Stimulated activated naive B cell treated with anti-CD40 and anti-IgM and Interleukin-4, amounts not matched to agents 10 μg/mL and 1 μg/mL and 100 μg/mL, for 72 hours (primary cell): ENCODE data around the gene TMED10.
A peak's percentile ranks its signal among the peaks of the same experiment; 100 is the strongest.
"Not testable (repeated sequence)": the region's sequence is repeated elsewhere in the genome, so short reads cannot be mapped to it uniquely, and the experiment has no call there.

Experiments used
- ATAC-seq, 2 donors: fragments of 150-1000 bp; cut with Tn5 transposase; replicated peaks; 2 replicates each; pipeline ENCODE4 v1.10.0; 2021; ENCODE audit warnings: moderate library complexity in 1 of 2
- DNase-seq: peaks from one replicate; pipeline ENCODE4 v3.0.0; 2021
- H3K27ac Mint-ChIP-seq: one replicate; pipeline ENCODE4 v1.8.0; 2022; ENCODE audit warnings: mild to moderate bottlenecking, mixed read lengths
- H3K27me3 Mint-ChIP-seq, 2 donors: one replicate each; pipeline ENCODE4 v1.8.0; 2022; ENCODE audit warnings: mixed read lengths in 2 of 2
- H3K36me3 Mint-ChIP-seq, 2 donors: one replicate each; pipeline ENCODE4 v1.8.0; 2022; ENCODE audit warnings: mixed read lengths in 2 of 2, mild to moderate bottlenecking in 1 of 2
- H3K4me1 Mint-ChIP-seq, 2 donors: one replicate each; pipeline ENCODE4 v1.8.0; 2022; ENCODE audit warnings: mixed read lengths in 2 of 2, mild to moderate bottlenecking in 1 of 2
- H3K4me3 Mint-ChIP-seq, 2 donors: one replicate each; pipeline ENCODE4 v1.8.0; 2022; ENCODE audit warnings: mild to moderate bottlenecking in 2 of 2, mixed read lengths in 2 of 2, moderate library complexity in 1 of 2
- H3K9me3 Mint-ChIP-seq, 2 donors: one replicate each; pipeline ENCODE4 v1.8.0; 2022; ENCODE audit warnings: mixed read lengths in 2 of 2, mild to moderate bottlenecking in 1 of 2

The TMED10 gene

GRCh38 chr14:75162631-75163030 lies 13.8 kb downstream of the TMED10 start:
- H3K4me3 Mint-ChIP-seq, result no peak overlapping the region
- no peaks in the 10 kb centered on the region for H3K27me3 Mint-ChIP-seq
- H3K36me3 Mint-ChIP-seq, result peaks cover 17 to 20% of the 10 kb centered on the region in 2 donors
- H3K4me1 Mint-ChIP-seq, result peaks cover 40 to 56% of the 10 kb centered on the region in 2 donors
- no peak for ATAC-seq
- no peak for DNase-seq
- H3K9me3 Mint-ChIP-seq, result no peaks in the 10 kb centered on the region
- peak overlapping the region; percentile 37 for H3K27ac Mint-ChIP-seq

DNA sequence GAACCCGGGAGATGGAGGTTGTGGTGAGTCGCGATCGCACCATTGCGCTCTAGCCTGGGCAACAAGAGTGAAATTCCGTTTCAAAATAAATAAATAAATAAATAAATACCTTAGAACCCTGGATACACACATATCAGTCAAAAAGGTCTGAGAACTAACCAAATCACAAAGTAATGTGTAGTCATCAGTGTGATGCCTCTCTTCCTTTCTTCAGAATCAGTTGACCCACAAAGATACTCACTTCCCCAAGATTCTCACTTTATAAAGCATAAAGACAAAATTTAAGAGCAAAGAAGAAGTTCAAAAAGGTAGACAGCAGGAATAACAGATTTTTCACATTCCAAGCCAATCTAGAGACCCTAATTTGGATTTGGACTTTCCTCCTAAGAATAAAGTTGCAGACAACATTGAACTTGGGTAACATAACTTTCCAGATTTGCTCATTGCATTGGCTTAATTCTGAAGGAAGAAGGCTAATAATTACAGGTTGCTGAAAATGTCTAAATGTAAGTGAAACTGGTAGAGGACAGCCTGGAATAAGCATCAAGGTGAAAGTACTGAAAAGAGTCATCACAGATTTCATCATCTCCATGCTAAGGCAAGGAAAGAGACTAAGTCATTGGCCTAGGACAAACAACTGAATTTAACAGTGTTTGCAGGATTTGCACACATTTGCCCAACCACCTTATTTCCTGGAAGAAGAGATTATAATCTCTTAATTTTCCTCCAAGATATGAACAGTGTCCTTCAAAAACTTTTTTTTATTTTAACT lies 17.4 kb downstream of the TMED10 start:
- Mint-ChIP-seq H3K4me3 (peak overlapping the region; percentile 7 to 74), H3K27me3 (no peaks in the 10 kb centered on the region), H3K36me3 (peaks cover 19 to 37% of the 10 kb centered on the region in 2 donors), H3K4me1 (peaks cover 34 to 63% of the 10 kb centered on the region in 2 donors), H3K9me3 (no peaks in the 10 kb centered on the region), H3K27ac (peak overlapping the region; percentile 90)
- DNase-seq (no peak), ATAC-seq (peak; percentile 84 to 88)

- H3K4me1 Mint-ChIP-seq, result peaks cover 29 to 58% of the 10 kb centered on the region in 2 donors
- H3K27ac Mint-ChIP-seq, result peak overlapping the region; percentile 51
- no peak overlapping the region for H3K4me3 Mint-ChIP-seq
- no peaks in the 10 kb centered on the region for H3K27me3 Mint-ChIP-seq
- H3K36me3 Mint-ChIP-seq, result peaks cover 17 to 37% of the 10 kb centered on the region in 2 donors
- ATAC-seq (no peak), DNase-seq (no peak)
- H3K9me3 Mint-ChIP-seq, result no peaks in the 10 kb centered on the region
Observed at GRCh38 chr14:75156901-75157300, 19.5 kb downstream of the TMED10 start.

GRCh38 chr14:75156111-75156510 lies 20.3 kb downstream of the TMED10 start:
- H3K27me3 Mint-ChIP-seq, result no peaks in the 10 kb centered on the region
- ATAC-seq (no peak), DNase-seq (no peak)
- H3K4me1 Mint-ChIP-seq, result peaks cover 26 to 52% of the 10 kb centered on the region in 2 donors
- H3K27ac Mint-ChIP-seq, result no peak overlapping the region
- no peak overlapping the region for H3K4me3 Mint-ChIP-seq
- peaks cover 20 to 39% of the 10 kb centered on the region in 2 donors for H3K36me3 Mint-ChIP-seq
- no peaks in the 10 kb centered on the region for H3K9me3 Mint-ChIP-seq

- Mint-ChIP-seq H3K27ac (no peak overlapping the region), H3K4me1 (peaks cover 22 to 44% of the 10 kb centered on the region in 2 donors), H3K4me3 (no peak overlapping the region), H3K27me3 (no peaks in the 10 kb centered on the region), H3K36me3 (peaks cover 16 to 33% of the 10 kb centered on the region in 2 donors), H3K9me3 (no peaks in the 10 kb centered on the region)
- no peak for ATAC-seq
- DNase-seq, result no peak
Observed at GRCh38 chr14:75155169-75155568, 21.2 kb downstream of the TMED10 start.

GRCh38 chr14:75153295-75153694 lies 23.1 kb downstream of the TMED10 start:
- Mint-ChIP-seq H3K36me3 (peaks cover 23 to 50% of the 10 kb centered on the region in 2 donors), H3K27ac (no peak overlapping the region), H3K4me3 (no peak overlapping the region), H3K9me3 (no peaks in the 10 kb centered on the region), H3K4me1 (peaks cover 16 to 42% of the 10 kb centered on the region in 2 donors), H3K27me3 (no peaks in the 10 kb centered on the region)
- DNase-seq, result no peak
- no peak for ATAC-seq

GRCh38 chr14:75151851-75152250 lies 24.6 kb downstream of the TMED10 start:
- DNase-seq (no peak), ATAC-seq (no peak)
- Mint-ChIP-seq H3K27me3 (no peaks in the 10 kb centered on the region), H3K4me1 (peaks cover 19 to 50% of the 10 kb centered on the region in 2 donors), H3K4me3 (no peak overlapping the region), H3K27ac (no peak overlapping the region), H3K36me3 (peaks cover 25 to 52% of the 10 kb centered on the region in 2 donors), H3K9me3 (no peaks in the 10 kb centered on the region)

- H3K27me3 Mint-ChIP-seq, DNase-seq, H3K4me3 Mint-ChIP-seq, ATAC-seq, H3K27ac Mint-ChIP-seq, H3K9me3 Mint-ChIP-seq: not testable (repeated sequence)
- Mint-ChIP-seq H3K4me1 (peaks cover 16 to 48% of the 10 kb centered on the region in 2 donors), H3K36me3 (peaks cover 28 to 53% of the 10 kb centered on the region in 2 donors)
Observed at GRCh38 chr14:75150637-75151036, 25.8 kb downstream of the TMED10 start.

DNA sequence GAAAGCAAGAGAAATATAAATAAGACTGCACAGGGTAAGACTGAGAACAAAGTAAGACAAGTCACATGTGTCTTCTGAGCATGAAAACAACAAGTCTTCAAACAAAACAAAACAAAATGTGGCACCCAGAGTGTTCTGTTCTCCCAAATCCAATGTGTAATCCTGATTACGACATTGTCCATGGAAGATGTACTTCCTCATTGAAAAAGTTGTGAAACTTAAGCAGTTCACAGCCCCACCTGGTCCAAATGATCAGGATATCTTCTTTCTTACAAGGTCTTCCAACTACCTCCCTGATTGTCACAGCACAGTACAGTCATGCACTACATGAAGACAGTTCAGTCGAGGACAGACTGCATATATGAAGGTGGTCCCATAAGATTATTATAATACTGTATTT lies 26.3 kb downstream of the TMED10 start:
- H3K9me3 Mint-ChIP-seq, result no peaks in the 10 kb centered on the region
- ATAC-seq, result no peak
- no peak overlapping the region for H3K4me3 Mint-ChIP-seq
- peaks cover 15 to 47% of the 10 kb centered on the region in 2 donors for H3K4me1 Mint-ChIP-seq
- no peak overlapping the region for H3K27ac Mint-ChIP-seq
- DNase-seq, result no peak
- peaks cover 30 to 51% of the 10 kb centered on the region in 2 donors for H3K36me3 Mint-ChIP-seq
- H3K27me3 Mint-ChIP-seq, result no peaks in the 10 kb centered on the region

- H3K27me3 Mint-ChIP-seq, result no peaks in the 10 kb centered on the region
- no peaks in the 10 kb centered on the region for H3K9me3 Mint-ChIP-seq
- no peak overlapping the region for H3K27ac Mint-ChIP-seq
- peak; percentile 88 for ATAC-seq
- no peak overlapping the region for H3K4me3 Mint-ChIP-seq
- peak; percentile 15 for DNase-seq
- H3K4me1 Mint-ChIP-seq, result peaks cover 21 to 68% of the 10 kb centered on the region in 2 donors
- peaks cover 45 to 68% of the 10 kb centered on the region in 2 donors for H3K36me3 Mint-ChIP-seq
Observed at GRCh38 chr14:75147423-75148071, 28.9 kb downstream of the TMED10 start.

- Mint-ChIP-seq H3K27ac (peak overlapping the region; percentile 6), H3K9me3 (no peaks in the 10 kb centered on the region), H3K4me3 (no peak overlapping the region), H3K4me1 (peaks cover 26 to 77% of the 10 kb centered on the region in 2 donors), H3K27me3 (no peaks in the 10 kb centered on the region), H3K36me3 (peaks cover 34 to 64% of the 10 kb centered on the region in 2 donors)
- no peak for DNase-seq
- peak; percentile 65 to 74 for ATAC-seq
Observed at GRCh38 chr14:75144944-75145343, 31.5 kb downstream of the TMED10 start.

DNA sequence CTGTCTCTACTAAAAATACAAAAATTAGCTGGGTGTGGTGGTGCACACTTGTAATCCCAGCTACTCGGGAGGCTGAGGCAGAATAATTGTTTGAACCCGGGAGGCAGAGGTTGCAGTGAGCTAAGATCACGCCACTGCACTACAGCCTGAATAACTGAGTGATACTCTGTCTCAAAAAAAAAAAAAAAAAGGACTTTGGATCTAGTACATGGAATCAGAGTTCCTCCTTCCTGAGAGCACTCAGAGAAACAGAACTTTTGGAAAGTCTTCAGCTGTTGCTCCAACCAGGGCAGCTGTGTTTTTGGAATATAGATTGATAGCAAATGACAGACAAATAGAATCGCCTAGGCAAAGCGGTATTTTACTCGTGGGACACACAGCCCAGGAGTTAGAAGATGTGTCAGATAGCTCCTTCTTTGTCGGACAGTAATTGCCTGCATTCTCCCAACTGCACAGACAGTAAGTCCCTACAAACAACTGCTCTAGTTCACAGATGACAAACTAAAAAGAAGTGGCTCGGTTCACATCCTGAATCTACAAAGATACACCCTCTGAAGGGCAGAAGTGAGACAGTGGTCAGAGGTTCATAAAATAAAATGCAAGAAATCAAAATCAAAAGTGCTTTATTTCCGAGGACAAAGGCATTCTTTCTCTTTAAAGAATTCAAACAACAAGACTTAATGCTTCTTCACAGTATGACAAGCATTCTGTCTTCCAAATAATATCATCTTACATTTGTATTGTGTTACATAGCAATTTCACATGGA lies 32.5 kb downstream of the TMED10 start:
- Mint-ChIP-seq H3K4me3 (no peak overlapping the region), H3K4me1 (peaks cover 29 to 81% of the 10 kb centered on the region in 2 donors), H3K27me3 (no peaks in the 10 kb centered on the region), H3K36me3 (peaks cover 33 to 58% of the 10 kb centered on the region in 2 donors), H3K9me3 (no peaks in the 10 kb centered on the region), H3K27ac (peak overlapping the region; percentile 25)
- no peak for ATAC-seq
- no peak for DNase-seq

- Mint-ChIP-seq H3K4me3 (no peak overlapping the region), H3K4me1 (peaks cover 26 to 73% of the 10 kb centered on the region in 2 donors), H3K9me3 (no peaks in the 10 kb centered on the region), H3K36me3 (peaks cover 33 to 52% of the 10 kb centered on the region in 2 donors), H3K27me3 (no peaks in the 10 kb centered on the region), H3K27ac (no peak overlapping the region)
- no peak for DNase-seq
- ATAC-seq, result no peak
Observed at GRCh38 chr14:75142494-75142893, 33.9 kb downstream of the TMED10 start.

DNA sequence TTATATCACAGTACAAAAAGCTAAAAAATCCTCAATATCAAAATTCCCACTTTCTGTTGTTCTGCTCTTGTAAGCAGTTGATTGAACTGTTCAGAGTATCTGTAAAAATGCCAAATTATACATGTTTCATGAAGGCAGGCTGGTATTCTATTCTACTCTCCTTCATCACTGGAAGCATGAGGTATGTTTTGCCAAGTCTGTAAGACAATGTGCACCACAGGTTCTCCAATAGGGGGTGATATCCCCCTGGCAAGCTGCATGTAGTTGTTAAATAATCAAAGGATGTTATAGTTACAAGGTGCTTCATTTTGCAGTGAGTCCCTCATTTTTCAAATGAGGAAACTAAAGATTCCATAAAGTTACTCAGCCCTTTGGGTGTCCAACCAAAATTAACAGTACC lies 34.4 kb downstream of the TMED10 start:
- H3K36me3 Mint-ChIP-seq, result peaks cover 29 to 49% of the 10 kb centered on the region in 2 donors
- peaks cover 26 to 69% of the 10 kb centered on the region in 2 donors for H3K4me1 Mint-ChIP-seq
- DNase-seq, result no peak
- no peak overlapping the region for H3K4me3 Mint-ChIP-seq
- peak in 1 of 2 donors; percentile 56 for ATAC-seq
- peak overlapping the region; percentile 44 for H3K27ac Mint-ChIP-seq
- H3K27me3 Mint-ChIP-seq, result no peaks in the 10 kb centered on the region
- no peaks in the 10 kb centered on the region for H3K9me3 Mint-ChIP-seq
